Measurements from ENCODE around the gene SDC1.

The SDC1 gene

GRCh38 chr2:20164734-20165478 lies 60.0 kb downstream of the SDC1 start:
- no peak for DNase-seq
- in situ Hi-C loops (cut with MboI; ENCODE audit: low pct_unique_long_range_greater_than_20kb, low sequenced_read_pairs), result no loop called here

GRCh38 chr2:20164061-20164733 lies 60.7 kb downstream of the SDC1 start:
- in situ Hi-C loops (cut with MboI; ENCODE audit: low pct_unique_long_range_greater_than_20kb, low sequenced_read_pairs), result no loop called here
- no peak for DNase-seq

- in situ Hi-C loops (cut with MboI; ENCODE audit: low pct_unique_long_range_greater_than_20kb, low sequenced_read_pairs), result no loop called here
- no peak for DNase-seq
Measured at GRCh38 chr2:20159411-20160070, 65.4 kb downstream of the SDC1 start.

- DNase-seq, result no peak
- in situ Hi-C loops (cut with MboI; ENCODE audit: low pct_unique_long_range_greater_than_20kb, low sequenced_read_pairs), result no loop called here
Measured at GRCh38 chr2:20157193-20157891, 67.6 kb downstream of the SDC1 start.

GRCh38 chr2:20156836-20157192 lies 68.1 kb downstream of the SDC1 start:
- in situ Hi-C loops (cut with MboI; ENCODE audit: low pct_unique_long_range_greater_than_20kb, low sequenced_read_pairs), result no loop called here
- DNase-seq, result no peak

GRCh38 chr2:20156076-20156759 lies 68.7 kb downstream of the SDC1 start:
- in situ Hi-C loops (cut with MboI; ENCODE audit: low pct_unique_long_range_greater_than_20kb, low sequenced_read_pairs), result no loop called here
- no peak for DNase-seq

- in situ Hi-C loops (cut with MboI; ENCODE audit: low pct_unique_long_range_greater_than_20kb, low sequenced_read_pairs), result no loop called here
- DNase-seq, result no peak
Measured at GRCh38 chr2:20153131-20153851, 71.6 kb downstream of the SDC1 start.

- peak; percentile 52 for DNase-seq
- in situ Hi-C loops (cut with MboI; ENCODE audit: low pct_unique_long_range_greater_than_20kb, low sequenced_read_pairs), result no loop called here
Measured at GRCh38 chr2:20150806-20151571, 73.9 kb downstream of the SDC1 start.

Data from KBM-7 (cell line).